Measurements from ENCODE around the gene CDH23. TPM values are rescaled to one million over a fixed set of nuclear protein-coding genes. Genes with fewer than 3 reads are reported as not detected.

The CDH23 gene
- total and polyA plus RNA-seq, 12 donors: 1.7 to 20.2 (median 7.8) TPM

DNA sequence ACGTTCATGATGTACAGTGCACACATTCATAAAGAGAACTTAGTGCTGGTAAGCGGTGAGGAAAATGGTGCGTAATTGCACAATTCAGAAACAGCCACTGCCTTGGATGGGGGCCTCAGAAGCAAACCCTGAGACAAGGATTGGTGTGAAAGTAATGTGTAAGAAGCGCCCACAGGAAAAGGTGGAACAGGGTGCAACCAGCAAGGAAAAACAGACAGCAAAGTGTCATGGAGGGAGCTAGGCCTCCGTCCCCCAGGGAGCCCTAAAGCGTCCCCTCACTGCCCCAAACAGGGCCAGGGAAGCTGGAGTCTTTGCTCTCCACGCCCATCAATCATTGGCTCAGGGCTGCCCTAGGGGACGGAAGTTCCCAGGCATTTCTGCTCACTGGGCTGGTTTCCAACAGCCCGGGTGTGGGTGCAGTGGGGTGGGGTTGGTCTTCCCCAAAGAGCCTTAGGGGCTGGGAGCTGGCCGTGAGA, 332.5 kb downstream of the CDH23 start:
- H3K27ac ChIP-seq: peak overlapping the region in 3 of 5 donors; percentile 9 to 91 (median 70)
- no peaks in the 10 kb centered on the region for H3K36me3 ChIP-seq (replicated peaks in 1 of 2)
- H3K9me3 ChIP-seq (replicated peaks in 1 of 3): no peaks in the 10 kb centered on the region
- H3K27me3 ChIP-seq: no peaks in the 10 kb centered on the region
- intact Hi-C loops (cut with DNase I): no loop called here
- DNase-seq: peak in 6 of 7 donors; percentile 33 to 54 (median 40)
- TF ChIP-seq, protein P1, sequence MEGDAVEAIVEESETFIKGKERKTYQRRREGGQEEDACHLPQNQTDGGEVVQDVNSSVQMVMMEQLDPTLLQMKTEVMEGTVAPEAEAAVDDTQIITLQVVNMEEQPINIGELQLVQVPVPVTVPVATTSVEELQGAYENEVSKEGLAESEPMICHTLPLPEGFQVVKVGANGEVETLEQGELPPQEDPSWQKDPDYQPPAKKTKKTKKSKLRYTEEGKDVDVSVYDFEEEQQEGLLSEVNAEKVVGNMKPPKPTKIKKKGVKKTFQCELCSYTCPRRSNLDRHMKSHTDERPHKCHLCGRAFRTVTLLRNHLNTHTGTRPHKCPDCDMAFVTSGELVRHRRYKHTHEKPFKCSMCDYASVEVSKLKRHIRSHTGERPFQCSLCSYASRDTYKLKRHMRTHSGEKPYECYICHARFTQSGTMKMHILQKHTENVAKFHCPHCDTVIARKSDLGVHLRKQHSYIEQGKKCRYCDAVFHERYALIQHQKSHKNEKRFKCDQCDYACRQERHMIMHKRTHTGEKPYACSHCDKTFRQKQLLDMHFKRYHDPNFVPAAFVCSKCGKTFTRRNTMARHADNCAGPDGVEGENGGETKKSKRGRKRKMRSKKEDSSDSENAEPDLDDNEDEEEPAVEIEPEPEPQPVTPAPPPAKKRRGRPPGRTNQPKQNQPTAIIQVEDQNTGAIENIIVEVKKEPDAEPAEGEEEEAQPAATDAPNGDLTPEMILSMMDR (IDR thresholded peaks at IDR 0.05): no peak
- TF ChIP-seq POLR2A (IDR thresholded peaks at IDR 0.05): no peak
- H3K4me1 ChIP-seq (replicated peaks in 1 of 2): peaks cover 26 to 37% of the 10 kb centered on the region in 2 donors
- no peak overlapping the region for H3K4me3 ChIP-seq
- WGBS, 4 donors: 54 to 63% (median 59%) methylated on average over 9 to 10 of the region's 10 CpGs

DNA sequence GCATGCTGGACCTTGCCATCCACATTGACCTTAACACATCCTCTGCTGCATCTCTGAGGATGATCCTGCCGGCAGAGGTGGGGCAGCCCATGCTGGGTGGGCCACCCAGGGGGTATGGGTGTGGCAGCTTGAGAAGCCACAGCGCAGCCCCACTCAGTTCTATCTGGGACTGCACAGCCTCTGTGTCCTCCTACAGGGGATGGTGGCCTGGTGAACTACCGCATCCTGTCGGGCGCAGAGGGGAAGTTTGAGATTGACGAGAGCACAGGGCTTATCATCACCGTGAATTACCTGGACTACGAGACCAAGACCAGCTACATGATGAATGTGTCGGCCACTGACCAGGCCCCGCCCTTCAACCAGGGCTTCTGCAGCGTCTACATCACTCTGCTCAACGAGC, 335.1 kb downstream of the CDH23 start:
- Histone ChIP-seq H3K4me1 (replicated peaks in 1 of 2) (peaks cover 26 to 28% of the 10 kb centered on the region in 2 donors), H3K27ac (no peak overlapping the region), H3K9me3 (replicated peaks in 1 of 3) (no peaks in the 10 kb centered on the region), H3K4me3 (no peak overlapping the region), H3K27me3 (no peaks in the 10 kb centered on the region), H3K36me3 (replicated peaks in 1 of 2) (no peaks in the 10 kb centered on the region)
- intact Hi-C loops (cut with DNase I): loop anchor here in 1 of 2 donors (5.0 kb wide), 1 partner anchor 41 kb away; the partner anchor contains the start of gene VSIR
- no peak for DNase-seq
- 88 to 93% (median 90%) methylated on average over 8 to 12 of the region's 12 CpGs for WGBS, 4 donors
- TF ChIP-seq, protein P1 (IDR thresholded peaks at IDR 0.05): no peak
- TF ChIP-seq POLR2A (IDR thresholded peaks at IDR 0.05): no peak

DNA sequence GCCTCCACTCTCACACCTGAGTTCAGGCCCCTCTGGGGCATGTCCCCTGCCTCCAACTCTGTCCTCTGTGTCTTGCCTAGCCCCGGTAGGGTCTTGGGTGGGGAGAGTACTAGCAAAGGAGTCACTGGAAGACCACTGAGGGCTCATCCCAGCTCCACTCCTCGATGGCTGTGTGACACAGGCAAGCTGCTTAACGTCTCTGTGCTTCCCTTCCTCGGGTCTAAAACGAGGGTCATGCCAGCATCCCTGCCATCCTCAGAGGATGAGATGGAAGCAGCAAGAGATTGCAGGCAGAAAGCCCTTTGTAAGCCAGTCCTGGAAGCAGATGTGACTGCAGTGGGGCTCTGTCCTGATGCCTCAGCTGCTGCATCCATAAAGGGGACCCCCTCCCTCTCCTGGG, 338.1 kb downstream of the CDH23 start:
- Histone ChIP-seq H3K9me3 (replicated peaks in 1 of 3) (no peaks in the 10 kb centered on the region), H3K27ac (no peak overlapping the region), H3K4me3 (no peak overlapping the region), H3K27me3 (no peaks in the 10 kb centered on the region), H3K4me1 (replicated peaks in 1 of 2) (peaks cover 0 to 4% of the 10 kb centered on the region in 2 donors), H3K36me3 (replicated peaks in 1 of 2) (no peaks in the 10 kb centered on the region)
- intact Hi-C loops (cut with DNase I): loop anchor here in 1 of 2 donors (5.0 kb wide), 1 partner anchor 38 kb away; the partner anchor contains the start of gene VSIR
- DNase-seq: no peak
- TF ChIP-seq POLR2A (IDR thresholded peaks at IDR 0.05): no peak
- TF ChIP-seq, protein P1 (IDR thresholded peaks at IDR 0.05): no peak
- WGBS, 4 donors: 70 to 90% (median 74%) methylated on average over 2 to 5 of the region's 5 CpGs

DNA sequence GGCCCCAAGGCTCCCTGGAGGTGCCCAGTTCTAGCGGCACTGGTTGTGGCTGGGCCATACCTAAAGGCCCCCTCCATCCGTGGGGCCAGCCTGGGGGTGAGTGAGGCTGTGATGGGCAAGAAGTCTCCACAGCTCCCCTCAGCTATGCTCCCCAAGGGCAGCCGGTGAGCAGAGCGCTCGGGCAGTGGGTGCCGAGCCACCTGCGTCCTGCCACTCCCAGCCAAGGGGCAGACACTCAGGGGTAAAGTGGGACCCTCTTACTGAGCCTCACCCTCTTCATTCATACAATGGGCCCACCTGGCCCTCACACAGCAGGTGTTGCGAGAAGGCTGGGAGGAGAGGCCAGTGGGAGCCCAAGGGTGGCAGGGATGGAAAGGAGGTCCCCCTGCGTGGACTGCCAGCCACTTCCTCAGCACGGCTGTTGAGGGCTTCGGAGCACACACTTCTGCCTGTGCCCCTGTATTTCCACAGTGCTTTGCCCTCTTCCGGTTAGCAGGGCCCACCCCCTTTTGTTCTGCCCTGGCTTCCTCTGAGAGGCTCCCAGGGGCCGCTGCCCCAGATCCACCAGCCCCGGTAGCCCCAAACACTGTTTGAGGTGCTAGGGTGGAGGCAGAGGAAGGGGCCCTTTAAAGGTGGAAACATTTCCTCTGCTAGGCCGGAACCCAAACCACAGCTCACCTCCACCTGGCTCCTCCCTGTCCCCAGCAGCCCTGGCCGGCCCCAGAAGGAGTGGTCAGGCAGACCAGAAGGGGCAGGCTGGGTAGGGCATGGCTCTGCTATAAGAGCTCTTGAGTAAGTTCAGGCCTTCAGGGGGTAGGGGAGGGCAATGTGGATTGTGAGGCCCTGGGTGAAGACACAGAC, 339.2 kb downstream of the CDH23 start:
- 84 to 95% (median 86%) methylated on average over 12 to 16 of the region's 16 CpGs for WGBS, 4 donors
- no peak overlapping the region for H3K4me3 ChIP-seq
- H3K36me3 ChIP-seq (replicated peaks in 1 of 2): no peaks in the 10 kb centered on the region
- H3K27me3 ChIP-seq: no peaks in the 10 kb centered on the region
- intact Hi-C loops (cut with DNase I): no loop called here
- H3K27ac ChIP-seq: peak overlapping the region in 2 of 5 donors; percentile 34 to 58
- no peak for TF ChIP-seq POLR2A (IDR thresholded peaks at IDR 0.05)
- TF ChIP-seq, protein P1 (IDR thresholded peaks at IDR 0.05): no peak
- H3K9me3 ChIP-seq (replicated peaks in 1 of 3): no peaks in the 10 kb centered on the region
- H3K4me1 ChIP-seq (replicated peaks in 1 of 2): peaks cover 3 to 15% of the 10 kb centered on the region in 2 donors
- peak in 1 of 7 donors; percentile 28 for DNase-seq

Data from adrenal gland (tissue), 12 donors.